WTC11 (cell line): ENCODE results near the gene COBL.

Source experiments
- CBFB ChIP-seq: sonication (generic); formaldehyde crosslinking; IDR thresholded peaks from 2 replicates; pipeline ENCODE4 v1.8.1; 2022; ENCODE audit warnings: mild to moderate bottlenecking, low read depth, missing genetic modification reagents
- ESRRA ChIP-seq: sonication (generic); formaldehyde crosslinking; IDR thresholded peaks from 2 replicates; pipeline ENCODE4 v1.8.1; 2022; ENCODE audit warnings: mild to moderate bottlenecking, missing genetic modification reagents, borderline replicate concordance
- GABPB1 ChIP-seq: sonication (generic); formaldehyde crosslinking; IDR thresholded peaks from 2 replicates; pipeline ENCODE4 v1.8.1; 2023; ENCODE audit warnings: mild to moderate bottlenecking, missing genetic modification reagents
- IRF2 ChIP-seq: sonication (generic); formaldehyde crosslinking; IDR thresholded peaks from 2 replicates; pipeline ENCODE4 v1.8.0; 2022; ENCODE audit warnings: low read depth, missing genetic modification reagents, borderline replicate concordance
- TCF7 ChIP-seq: sonication (generic); formaldehyde crosslinking; IDR thresholded peaks from 2 replicates; pipeline ENCODE4 v1.8.0; 2022; ENCODE audit warnings: mild to moderate bottlenecking, low read depth, missing genetic modification reagents, moderate library complexity
- TF ChIP-seq, protein P1 (sequence below): fragments of 200-600 bp; IDR thresholded peaks from 2 replicates; pipeline ENCODE4 v1.8.0; 2022; ENCODE audit warnings: antibody characterized with exemption
- TF ChIP-seq, protein P2 (sequence below): sonication (generic); formaldehyde crosslinking; IDR thresholded peaks from 2 replicates; pipeline ENCODE4 v1.8.1; 2022; ENCODE audit warnings: low read depth, mild to moderate bottlenecking, moderate library complexity, missing genetic modification reagents, borderline replicate concordance

DNA sequence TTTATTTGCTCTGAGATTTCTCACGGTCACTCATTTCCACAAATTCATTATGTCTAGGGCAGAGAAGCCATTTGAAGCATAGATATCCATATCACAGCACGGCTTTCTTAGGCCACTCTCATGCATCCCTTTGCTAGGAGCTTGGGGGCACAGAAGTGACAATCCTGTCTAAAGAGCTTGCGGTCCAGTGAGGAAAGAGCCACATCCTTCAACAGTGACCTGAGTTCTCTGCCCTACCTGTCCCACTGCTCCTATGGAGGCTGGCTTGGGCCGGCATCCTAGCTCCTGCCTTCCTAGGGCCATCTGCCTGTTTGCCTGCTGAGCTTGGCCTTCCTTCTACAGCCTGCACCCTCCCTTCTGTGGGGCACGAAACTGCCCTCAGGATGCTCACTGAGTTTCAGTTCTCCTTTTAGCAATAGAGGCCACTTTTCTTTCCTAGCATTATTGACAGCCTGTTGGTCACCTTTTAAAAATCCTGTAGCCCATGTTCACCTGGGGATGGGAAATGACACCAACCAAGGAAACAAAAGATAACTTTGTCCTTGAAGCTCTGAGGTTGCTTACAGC is 321.8 kb downstream of the COBL start:
- TF ChIP-seq IRF2 (CRISPR knock-in tag) (no peak), GABPB1 (CRISPR knock-in tag) (no peak), TCF7 (CRISPR knock-in tag) (no peak), CBFB (CRISPR knock-in tag) (no peak), ESRRA (no peak)
- TF ChIP-seq, protein P1, sequence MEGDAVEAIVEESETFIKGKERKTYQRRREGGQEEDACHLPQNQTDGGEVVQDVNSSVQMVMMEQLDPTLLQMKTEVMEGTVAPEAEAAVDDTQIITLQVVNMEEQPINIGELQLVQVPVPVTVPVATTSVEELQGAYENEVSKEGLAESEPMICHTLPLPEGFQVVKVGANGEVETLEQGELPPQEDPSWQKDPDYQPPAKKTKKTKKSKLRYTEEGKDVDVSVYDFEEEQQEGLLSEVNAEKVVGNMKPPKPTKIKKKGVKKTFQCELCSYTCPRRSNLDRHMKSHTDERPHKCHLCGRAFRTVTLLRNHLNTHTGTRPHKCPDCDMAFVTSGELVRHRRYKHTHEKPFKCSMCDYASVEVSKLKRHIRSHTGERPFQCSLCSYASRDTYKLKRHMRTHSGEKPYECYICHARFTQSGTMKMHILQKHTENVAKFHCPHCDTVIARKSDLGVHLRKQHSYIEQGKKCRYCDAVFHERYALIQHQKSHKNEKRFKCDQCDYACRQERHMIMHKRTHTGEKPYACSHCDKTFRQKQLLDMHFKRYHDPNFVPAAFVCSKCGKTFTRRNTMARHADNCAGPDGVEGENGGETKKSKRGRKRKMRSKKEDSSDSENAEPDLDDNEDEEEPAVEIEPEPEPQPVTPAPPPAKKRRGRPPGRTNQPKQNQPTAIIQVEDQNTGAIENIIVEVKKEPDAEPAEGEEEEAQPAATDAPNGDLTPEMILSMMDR, result no peak
- TF ChIP-seq, protein P2, sequence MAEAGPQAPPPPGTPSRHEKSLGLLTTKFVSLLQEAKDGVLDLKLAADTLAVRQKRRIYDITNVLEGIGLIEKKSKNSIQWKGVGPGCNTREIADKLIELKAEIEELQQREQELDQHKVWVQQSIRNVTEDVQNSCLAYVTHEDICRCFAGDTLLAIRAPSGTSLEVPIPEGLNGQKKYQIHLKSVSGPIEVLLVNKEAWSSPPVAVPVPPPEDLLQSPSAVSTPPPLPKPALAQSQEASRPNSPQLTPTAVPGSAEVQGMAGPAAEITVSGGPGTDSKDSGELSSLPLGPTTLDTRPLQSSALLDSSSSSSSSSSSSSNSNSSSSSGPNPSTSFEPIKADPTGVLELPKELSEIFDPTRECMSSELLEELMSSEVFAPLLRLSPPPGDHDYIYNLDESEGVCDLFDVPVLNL (CRISPR knock-in tag), result no peak
